ELR (cell line): ENCODE data around the gene SLFN12L.
A peak's percentile ranks its signal among the peaks of the same experiment; 100 is the strongest.

Experiments
- DNase-seq: peaks from one replicate; pipeline ENCODE4 v3.0.0-alpha.2; 2015; ENCODE audit warnings: low read depth

SLFN12L gene

DNA sequence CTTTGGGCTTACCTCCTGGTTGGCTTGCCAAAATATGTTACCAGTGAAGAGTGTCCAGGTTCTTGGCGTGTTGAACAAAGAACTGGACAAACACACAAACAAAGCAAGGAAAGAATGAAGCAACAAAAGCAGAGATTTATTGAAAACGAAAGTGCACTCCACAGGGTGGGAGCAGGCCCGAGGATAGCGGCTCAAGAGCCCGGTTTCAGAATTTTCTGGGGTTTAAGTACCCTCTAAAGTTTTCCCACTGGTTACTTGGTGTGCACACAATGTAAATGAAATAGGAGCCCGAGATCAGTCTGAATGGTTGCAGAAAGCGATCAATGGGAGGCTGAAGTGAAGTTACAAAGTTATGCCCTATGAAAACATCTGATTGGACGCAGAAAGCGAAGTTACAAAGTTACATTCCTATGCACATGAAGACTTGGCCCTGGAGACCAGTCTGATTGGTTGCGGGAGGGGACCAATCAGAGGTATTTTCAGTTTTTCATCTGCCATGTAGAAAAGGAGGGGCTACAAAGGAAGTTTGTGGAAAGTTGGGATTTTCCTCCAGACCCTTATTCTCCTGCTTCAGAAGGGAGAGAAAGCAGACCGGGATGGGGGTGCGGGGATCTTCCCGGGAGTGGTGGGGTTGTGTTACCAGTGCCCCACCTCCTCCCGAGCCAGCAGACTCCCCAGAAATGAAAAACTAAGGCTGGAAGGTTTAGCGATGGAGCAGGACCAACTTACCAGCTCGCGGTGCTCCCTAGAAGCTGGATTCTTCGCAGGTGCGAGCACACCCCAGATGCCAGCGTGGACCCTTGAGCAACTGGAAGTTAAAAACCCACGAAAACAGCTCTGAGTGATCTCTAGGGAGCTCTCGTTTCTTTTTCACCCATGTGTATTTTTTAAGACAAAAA lies 105.1 kb downstream of the SLFN12L start, which contains the start of gene SLFN12:
SLFN12 (minus strand) TSS at position 325 of the 899 bp plus-strand sequence. CDS start 9,472 bp downstream, outside the sequence.
- DNase-seq, result peak; percentile 96

DNA sequence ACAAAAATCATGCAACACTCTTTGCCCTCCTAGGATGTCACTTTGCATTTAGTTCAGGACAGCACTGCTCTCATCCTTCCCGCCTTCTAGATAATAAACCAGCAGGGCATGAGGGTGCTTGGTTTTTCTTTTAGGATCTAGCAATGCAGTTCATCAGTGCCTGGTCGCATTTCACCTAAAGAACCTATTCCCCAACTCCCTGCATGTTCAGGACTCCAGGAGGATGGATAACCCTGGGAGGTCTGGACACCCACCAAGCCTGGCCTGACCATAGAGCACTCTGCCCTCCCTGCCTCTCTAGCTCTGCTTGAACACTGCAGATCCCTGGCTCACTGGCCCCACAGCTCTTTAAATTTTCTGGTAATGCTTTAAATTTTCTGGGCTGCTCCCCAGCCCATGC lies 107.8 kb downstream of the SLFN12L start:
- no peak for DNase-seq

DNA sequence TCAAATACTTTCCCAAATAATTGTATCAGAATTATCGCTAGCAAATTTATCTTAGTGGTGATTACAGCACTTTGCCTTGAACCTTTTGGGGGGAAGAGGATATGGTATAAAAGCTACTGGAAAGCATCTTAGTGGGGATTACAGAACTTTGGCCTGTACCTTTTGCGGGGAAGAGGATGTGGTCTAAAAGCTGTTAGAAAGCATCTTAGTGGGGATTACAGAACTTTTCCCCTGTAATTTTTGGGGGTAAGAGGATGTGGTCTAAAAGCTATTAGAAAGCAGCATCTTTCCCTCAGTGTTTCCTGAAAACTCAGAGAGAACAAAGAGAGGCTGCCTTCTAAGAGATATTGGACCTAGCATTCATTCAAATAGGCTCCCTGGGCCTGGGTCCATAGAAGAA lies 109.2 kb downstream of the SLFN12L start:
- no peak for DNase-seq

DNA sequence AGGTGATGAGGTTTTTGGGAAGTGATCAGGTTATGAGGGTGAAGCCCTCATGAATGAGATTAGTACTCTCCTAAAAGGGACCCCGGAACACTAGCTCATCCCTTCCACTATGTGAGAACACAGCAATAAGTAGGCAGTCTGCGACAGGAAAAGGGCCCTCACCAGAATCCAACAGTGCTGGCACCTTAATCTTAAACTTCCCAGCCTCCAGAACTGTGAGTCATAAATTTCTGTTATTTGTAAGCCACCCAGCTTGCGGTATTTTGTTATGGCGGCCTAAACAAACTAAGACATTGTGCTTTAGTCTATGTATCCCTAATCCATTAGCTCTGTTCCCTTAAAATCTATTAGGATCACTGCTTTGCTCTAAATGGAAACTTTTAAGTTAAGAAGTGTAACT lies 113.7 kb downstream of the SLFN12L start:
- peak; percentile 46 for DNase-seq
